Testis (tissue), 3 donors: Measurements from ENCODE around the gene KLHL25. TPM values are rescaled to one million over a fixed set of nuclear protein-coding genes. Genes with fewer than 3 reads are reported as not detected.
A peak's percentile ranks its signal among the peaks of the same experiment; 100 is the strongest.

Source experiments
- DNase-seq: peaks from one replicate; pipeline ENCODE4 v3.0.0-alpha.2; 2019
- H3K27ac ChIP-seq, 2 donors: fragments of 200-600 bp; sonication (generic); one replicate each; pipeline ENCODE4 v1.5.1; 2019
- H3K27me3 ChIP-seq: fragments of 200-600 bp; sonication (generic); one replicate; pipeline ENCODE4 v1.5.1; 2019
- H3K36me3 ChIP-seq: fragments of 200-600 bp; sonication (generic); one replicate; pipeline ENCODE4 v1.5.1; 2017; ENCODE audit warnings: low read depth; ENCODE audit errors: missing control alignments
- H3K4me1 ChIP-seq: fragments of 200-600 bp; sonication (generic); one replicate; pipeline ENCODE4 v1.5.1; 2019
- H3K4me3 ChIP-seq, 2 donors: fragments of 200-600 bp; sonication (generic); one replicate each; pipeline ENCODE4 v1.5.1; 2017 to 2019
- H3K9me3 ChIP-seq: fragments of 200-600 bp; sonication (generic); one replicate; pipeline ENCODE4 v1.5.1; 2017
- POLR2A ChIP-seq: fragments of 450-650 bp; IDR thresholded peaks from one replicate; pipeline ENCODE4 v1.6.1; 2017; ENCODE audit warnings: antibody characterized with exemption, mild to moderate bottlenecking, moderate library complexity
- WGBS, 2 donors: methylation state at CpG; one replicate each; pipeline ENCODE4 v1.1.5; 2018; 5-methylcytosine and 5-hydroxymethylcytosine counted together
- intact Hi-C: fragments of 100-400 bp; cut with DNase I; formaldehyde crosslinking; loops from one replicate; pipeline ENCODE4 v1.15.1; 2023; ENCODE audit warnings: low total_unique reads
- polyA plus RNA-seq: library from polyadenylated mRNA; stranded (reverse); fragments of 350-450 nt; fragmentation: Illumina TruSeq; extraction: RNeasy Lipid Tissue Mini Kit (QIAGEN cat#74804); gene quantifications from one replicate; pipeline ENCODE4 v1.2.3, GENCODE V29; 2014; ENCODE audit warnings: low read depth, low replicate concordance; ENCODE audit not compliant: insufficient read depth
- total RNA-seq, 2 donors: library from RNA; depleted of rRNA; stranded (reverse); fragments of >200 nt; gene quantifications; one replicate each; pipeline ENCODE4 v1.2.3, GENCODE V29; 2016
- TF ChIP-seq, protein P1 (sequence below), 3 experiments: fragments of 450-650 bp in 2 of 3; fragments of 200-600 bp in 1 of 3; sonication (generic) in 1 of 3; IDR thresholded peaks; one replicate each; pipeline ENCODE4 v1.5.1; 2016 to 2019; ENCODE audit warnings: antibody characterized with exemption in 3 of 3, mild to moderate bottlenecking in 2 of 3, moderate library complexity in 1 of 3

The KLHL25 gene
- total and polyA plus RNA-seq, 3 donors from 2014 or later, result 19.6 to 50.1 (median 42.6) TPM

DNA sequence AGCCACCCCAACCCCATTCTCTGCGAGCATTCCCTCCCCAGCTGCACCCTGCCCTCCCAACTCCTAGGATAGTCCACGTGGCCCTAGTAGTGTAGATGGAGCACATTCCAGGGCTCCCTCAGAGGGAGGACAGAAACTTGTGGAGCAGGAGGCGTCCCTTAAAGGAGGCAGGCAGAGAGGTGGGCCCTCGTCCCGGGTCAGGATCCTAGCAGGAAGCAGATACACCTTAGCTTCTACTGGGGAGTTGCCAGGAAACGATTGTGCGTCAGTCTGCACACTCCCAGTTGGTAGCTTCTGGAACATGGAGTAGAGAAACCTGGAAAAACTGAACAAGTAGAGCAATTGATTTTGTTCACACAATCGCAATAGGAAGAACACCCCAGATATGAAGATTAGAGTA lies 43.9 kb upstream of the KLHL25 start:
- Histone ChIP-seq H3K9me3 (no peaks in the 10 kb centered on the region), H3K4me1 (no peaks in the 10 kb centered on the region), H3K27ac (no peak overlapping the region), H3K27me3 (no peaks in the 10 kb centered on the region), H3K4me3 (no peak overlapping the region), H3K36me3 (no peaks in the 10 kb centered on the region)
- intact Hi-C loops, result loop anchor here (10.0 kb wide), 1 partner anchor 104 kb away; no protein-coding TSS in a partner anchor
- DNase-seq, result no peak
- TF ChIP-seq, protein P1, sequence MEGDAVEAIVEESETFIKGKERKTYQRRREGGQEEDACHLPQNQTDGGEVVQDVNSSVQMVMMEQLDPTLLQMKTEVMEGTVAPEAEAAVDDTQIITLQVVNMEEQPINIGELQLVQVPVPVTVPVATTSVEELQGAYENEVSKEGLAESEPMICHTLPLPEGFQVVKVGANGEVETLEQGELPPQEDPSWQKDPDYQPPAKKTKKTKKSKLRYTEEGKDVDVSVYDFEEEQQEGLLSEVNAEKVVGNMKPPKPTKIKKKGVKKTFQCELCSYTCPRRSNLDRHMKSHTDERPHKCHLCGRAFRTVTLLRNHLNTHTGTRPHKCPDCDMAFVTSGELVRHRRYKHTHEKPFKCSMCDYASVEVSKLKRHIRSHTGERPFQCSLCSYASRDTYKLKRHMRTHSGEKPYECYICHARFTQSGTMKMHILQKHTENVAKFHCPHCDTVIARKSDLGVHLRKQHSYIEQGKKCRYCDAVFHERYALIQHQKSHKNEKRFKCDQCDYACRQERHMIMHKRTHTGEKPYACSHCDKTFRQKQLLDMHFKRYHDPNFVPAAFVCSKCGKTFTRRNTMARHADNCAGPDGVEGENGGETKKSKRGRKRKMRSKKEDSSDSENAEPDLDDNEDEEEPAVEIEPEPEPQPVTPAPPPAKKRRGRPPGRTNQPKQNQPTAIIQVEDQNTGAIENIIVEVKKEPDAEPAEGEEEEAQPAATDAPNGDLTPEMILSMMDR (IDR thresholded peaks at IDR 0.05), result no peak
- TF ChIP-seq POLR2A, result no peak
- 87 to 91% methylated on average over 8 of the region's 8 CpGs for WGBS, 2 donors

DNA sequence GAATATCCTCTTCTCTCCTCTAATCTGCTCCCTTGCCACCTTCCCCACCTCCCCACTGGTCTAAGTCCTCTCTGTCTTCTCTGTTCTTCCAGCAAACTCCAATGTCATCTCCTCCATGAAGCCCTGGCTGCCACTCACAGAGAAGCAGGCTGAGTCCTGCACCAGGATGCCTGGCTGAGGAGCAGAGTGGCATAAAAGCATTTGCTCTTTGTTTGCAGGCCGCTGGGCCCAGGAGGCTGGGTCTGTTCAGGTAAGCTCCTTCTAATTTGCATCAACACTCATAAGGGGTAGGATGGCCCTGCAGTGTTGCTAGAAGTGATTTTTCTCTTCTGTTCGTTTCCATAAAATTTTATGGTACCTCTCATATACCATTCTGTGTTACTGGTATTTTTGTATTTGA lies 43.2 kb upstream of the KLHL25 start:
- Histone ChIP-seq H3K4me1 (no peaks in the 10 kb centered on the region), H3K27ac (no peak overlapping the region), H3K9me3 (no peaks in the 10 kb centered on the region), H3K27me3 (no peaks in the 10 kb centered on the region), H3K4me3 (no peak overlapping the region), H3K36me3 (no peaks in the 10 kb centered on the region)
- TF ChIP-seq, protein P1 (IDR thresholded peaks at IDR 0.05), result no peak
- no peak for TF ChIP-seq POLR2A
- intact Hi-C loops, result loop anchor here (10.0 kb wide), 1 partner anchor 103 kb away; no protein-coding TSS in a partner anchor
- 90 to 100% methylated on average over 2 of the region's 2 CpGs for WGBS, 2 donors
- DNase-seq, result no peak

DNA sequence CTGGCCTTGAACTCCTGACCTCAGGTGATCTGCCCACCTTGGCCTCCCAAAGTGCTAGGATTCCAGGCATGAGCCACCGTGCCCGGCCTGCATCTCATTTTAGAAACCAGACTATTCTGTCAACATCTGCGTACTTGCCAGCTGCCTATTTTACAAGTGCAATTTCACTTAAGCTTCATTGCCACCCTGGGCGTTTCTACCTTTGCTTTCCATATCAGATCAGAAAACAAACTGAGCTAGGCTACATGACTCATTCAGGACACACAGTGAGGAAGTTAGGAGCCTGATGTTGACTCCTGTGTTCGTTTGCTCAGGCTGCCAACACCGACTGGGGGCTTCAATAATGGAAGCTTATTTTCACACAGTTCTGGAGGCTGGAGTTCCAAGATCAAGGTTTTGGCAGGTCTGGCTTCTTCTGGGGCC lies 42.3 kb upstream of the KLHL25 start:
- no peak for TF ChIP-seq POLR2A
- TF ChIP-seq, protein P1 (IDR thresholded peaks at IDR 0.05), result no peak
- DNase-seq, result no peak
- H3K27ac ChIP-seq, result no peak overlapping the region
- no peak overlapping the region for H3K4me3 ChIP-seq
- intact Hi-C loops, result loop anchor here (10.0 kb wide), 1 partner anchor 102 kb away; no protein-coding TSS in a partner anchor
- no peaks in the 10 kb centered on the region for H3K36me3 ChIP-seq
- 83 to 89% methylated on average over 6 of the region's 6 CpGs for WGBS, 2 donors
- H3K9me3 ChIP-seq, result no peaks in the 10 kb centered on the region
- H3K27me3 ChIP-seq, result no peaks in the 10 kb centered on the region
- no peaks in the 10 kb centered on the region for H3K4me1 ChIP-seq

DNA sequence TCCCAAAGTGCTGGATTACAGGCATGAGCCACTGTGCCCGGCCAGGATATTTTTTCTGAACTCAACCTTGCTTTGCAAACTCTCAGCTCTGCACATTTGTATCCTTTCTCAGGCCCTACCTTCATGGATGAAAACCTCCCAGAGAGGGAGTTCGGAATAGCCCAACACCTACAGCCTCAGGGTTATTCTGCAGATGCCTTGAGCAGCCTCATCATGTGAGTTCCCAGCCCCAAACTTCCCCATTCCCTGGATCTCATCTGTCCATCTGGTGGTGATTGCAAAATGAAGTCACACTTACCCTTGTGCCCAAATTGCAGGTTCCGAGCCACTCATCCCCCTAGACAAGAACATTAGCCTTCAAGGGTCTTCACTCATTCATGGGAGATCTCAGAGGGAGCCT lies 39.9 kb upstream of the KLHL25 start:
- H3K4me1 ChIP-seq, result no peaks in the 10 kb centered on the region
- no peaks in the 10 kb centered on the region for H3K36me3 ChIP-seq
- H3K9me3 ChIP-seq, result no peaks in the 10 kb centered on the region
- no peaks in the 10 kb centered on the region for H3K27me3 ChIP-seq
- intact Hi-C loops, result loop anchor here (10.0 kb wide), 1 partner anchor 100 kb away; no protein-coding TSS in a partner anchor
- H3K27ac ChIP-seq, result no peak overlapping the region
- no peak overlapping the region for H3K4me3 ChIP-seq
- TF ChIP-seq, protein P1 (IDR thresholded peaks at IDR 0.05), result no peak
- TF ChIP-seq POLR2A, result no peak
- DNase-seq, result no peak
- 90 to 97% methylated on average over 3 of the region's 3 CpGs for whole genome bisulfite sequencing, 2 donors

DNA sequence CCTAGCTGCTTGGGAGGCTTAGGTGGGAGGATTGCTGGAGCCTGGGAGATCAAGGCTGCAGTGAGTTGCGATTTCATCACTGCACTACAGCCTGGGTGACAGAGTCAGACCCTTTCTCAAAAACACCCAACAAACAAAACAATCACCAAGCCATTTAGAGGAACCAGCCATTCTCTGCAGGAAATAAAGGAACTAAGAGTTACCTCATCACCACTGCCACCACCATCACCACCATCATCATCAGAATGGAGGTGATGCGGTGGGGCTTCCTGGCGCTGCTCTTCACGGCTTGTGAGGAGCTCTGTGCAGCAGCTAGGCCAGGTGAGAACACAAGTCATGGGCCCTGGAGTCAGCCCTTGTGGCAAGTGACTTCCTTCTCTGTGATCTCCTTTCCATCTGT lies 37.7 kb upstream of the KLHL25 start:
- no peaks in the 10 kb centered on the region for H3K36me3 ChIP-seq
- no peak for TF ChIP-seq POLR2A
- TF ChIP-seq, protein P1 (IDR thresholded peaks at IDR 0.05), result no peak
- 90 to 95% methylated on average over 4 of the region's 4 CpGs for WGBS, 2 donors
- no peaks in the 10 kb centered on the region for H3K27me3 ChIP-seq
- no peak overlapping the region for H3K4me3 ChIP-seq
- H3K4me1 ChIP-seq, result no peaks in the 10 kb centered on the region
- H3K27ac ChIP-seq, result no peak overlapping the region
- intact Hi-C loops, result loop anchor here (10.0 kb wide), 1 partner anchor 98 kb away; no protein-coding TSS in a partner anchor
- no peaks in the 10 kb centered on the region for H3K9me3 ChIP-seq
- peak; percentile 5 for DNase-seq
